WERI-Rb-1 (cell line): ENCODE measurements around the gene NSUN6.

ENCODE experiments used
- DNase-seq: peaks from one replicate; pipeline ENCODE4 v3.0.0-alpha.2; 2020
- H3K27ac ChIP-seq: fragments of 250-450 bp; sonication (Bioruptor Pico); 2 replicates; pipeline ENCODE4 v1.5.1; 2020; ENCODE audit warnings: mild to moderate bottlenecking, moderate library complexity
- H3K27me3 ChIP-seq: fragments of 250-450 bp; sonication (Bioruptor Pico); 2 replicates; pipeline ENCODE4 v1.5.1; 2021; ENCODE audit warnings: mild to moderate bottlenecking, low read depth, moderate library complexity; ENCODE audit not compliant: insufficient read depth, severe bottlenecking
- H3K36me3 ChIP-seq: fragments of 250-450 bp; sonication (Bioruptor Pico); 2 replicates; pipeline ENCODE4 v1.5.1; 2020; ENCODE audit warnings: mild to moderate bottlenecking, moderate library complexity
- H3K4me3 ChIP-seq: 2 replicates; pipeline ENCODE4 v1.5.1; 2011; ENCODE audit warnings: low read depth, mild to moderate bottlenecking, control low read depth, low read length
- H3K9me3 ChIP-seq: fragments of 250-450 bp; sonication (Bioruptor Pico); 2 replicates; pipeline ENCODE4 v1.5.1; 2021; ENCODE audit warnings: mild to moderate bottlenecking, moderate library complexity; ENCODE audit not compliant: severe bottlenecking
- CTCF ChIP-seq: IDR thresholded peaks from 2 replicates; pipeline ENCODE4 v1.5.1; 2011; ENCODE audit warnings: low read depth, mild to moderate bottlenecking, control low read depth, inconsistent platforms, low read length

Gene NSUN6

GRCh38 chr10:18566177-18566576 is 85.2 kb downstream of the NSUN6 start:
- no peak overlapping the region for H3K4me3 ChIP-seq
- H3K27ac ChIP-seq: no peak overlapping the region
- DNase-seq: no peak
- no peaks in the 10 kb centered on the region for H3K36me3 ChIP-seq
- H3K9me3 ChIP-seq: no peaks in the 10 kb centered on the region
- H3K27me3 ChIP-seq: no peaks in the 10 kb centered on the region
- TF ChIP-seq CTCF: no peak

GRCh38 chr10:18565006-18565405 is 86.4 kb downstream of the NSUN6 start:
- Histone ChIP-seq H3K27ac (no peak overlapping the region), H3K27me3 (no peaks in the 10 kb centered on the region), H3K9me3 (no peaks in the 10 kb centered on the region), H3K4me3 (no peak overlapping the region), H3K36me3 (no peaks in the 10 kb centered on the region)
- DNase-seq: no peak
- TF ChIP-seq CTCF: no peak

GRCh38 chr10:18563003-18563726 is 88.2 kb downstream of the NSUN6 start:
- Histone ChIP-seq H3K4me3 (no peak overlapping the region), H3K36me3 (no peaks in the 10 kb centered on the region), H3K27ac (no peak overlapping the region), H3K9me3 (no peaks in the 10 kb centered on the region), H3K27me3 (no peaks in the 10 kb centered on the region)
- no peak for TF ChIP-seq CTCF
- no peak for DNase-seq

- no peak for TF ChIP-seq CTCF
- Histone ChIP-seq H3K27me3 (no peaks in the 10 kb centered on the region), H3K4me3 (no peak overlapping the region), H3K36me3 (no peaks in the 10 kb centered on the region), H3K27ac (no peak overlapping the region), H3K9me3 (no peaks in the 10 kb centered on the region)
- no peak for DNase-seq
These were observed 89.4 kb downstream of the NSUN6 start for GRCh38 chr10:18561861-18562551.

- Histone ChIP-seq H3K27me3 (no peaks in the 10 kb centered on the region), H3K9me3 (no peaks in the 10 kb centered on the region), H3K36me3 (no peaks in the 10 kb centered on the region), H3K4me3 (no peak overlapping the region), H3K27ac (no peak overlapping the region)
- DNase-seq: no peak
- TF ChIP-seq CTCF: no peak
These were observed 93.4 kb downstream of the NSUN6 start for GRCh38 chr10:18557960-18558359.
